ENCODE results near the gene FAT4.

Gene FAT4

DNA sequence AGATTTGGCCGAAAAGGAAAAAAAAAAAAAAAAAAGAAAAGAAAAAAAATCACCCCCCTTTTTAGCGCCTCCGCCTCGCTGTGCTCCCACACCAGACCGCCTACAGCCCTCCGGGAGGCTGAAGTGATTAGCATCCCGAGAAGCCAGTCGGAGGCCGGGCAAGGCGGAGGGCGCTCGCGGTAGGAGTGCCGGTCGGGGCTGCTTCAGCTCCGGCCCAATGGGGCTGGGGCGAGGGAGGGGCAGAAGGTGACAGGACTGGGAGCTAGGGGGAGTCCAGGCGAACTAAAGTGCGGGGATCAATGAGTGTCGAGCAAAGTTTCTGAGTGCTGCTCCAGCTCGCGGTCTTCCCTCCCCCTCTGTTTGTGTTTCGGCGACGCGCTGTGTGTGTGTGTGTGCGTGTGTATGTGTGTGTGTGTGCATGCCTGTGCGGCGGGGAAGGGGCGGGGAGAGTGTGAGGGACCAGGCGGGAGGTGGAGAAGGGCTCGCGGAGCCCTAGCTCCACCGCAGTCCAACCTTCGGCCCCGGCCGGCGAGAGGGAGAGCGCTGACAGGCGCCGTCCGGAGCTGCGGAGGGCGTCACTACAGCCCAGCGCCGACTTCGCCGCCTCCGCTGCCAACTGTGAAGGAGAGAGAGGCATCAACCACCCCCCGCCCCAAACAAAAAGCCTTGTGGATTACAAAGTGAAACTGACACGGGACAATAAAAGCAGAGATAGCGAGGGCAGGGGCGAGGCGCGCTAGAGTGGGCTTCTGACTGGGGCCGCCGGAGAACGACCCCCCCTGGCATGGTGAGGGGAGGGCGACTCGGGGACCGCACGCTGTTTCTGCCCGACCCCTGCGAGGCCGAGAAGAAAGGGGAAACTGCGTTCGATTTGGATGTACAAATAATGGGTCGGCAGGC is at the start of gene FAT4:
Gene FAT4 (plus strand): TSS at position 280 of the 900 bp plus-strand sequence. CDS start 1,457 bp downstream, outside the sequence.
- peak; percentile 92 for DNase-seq (ENCODE audit: low spot score)

DNA sequence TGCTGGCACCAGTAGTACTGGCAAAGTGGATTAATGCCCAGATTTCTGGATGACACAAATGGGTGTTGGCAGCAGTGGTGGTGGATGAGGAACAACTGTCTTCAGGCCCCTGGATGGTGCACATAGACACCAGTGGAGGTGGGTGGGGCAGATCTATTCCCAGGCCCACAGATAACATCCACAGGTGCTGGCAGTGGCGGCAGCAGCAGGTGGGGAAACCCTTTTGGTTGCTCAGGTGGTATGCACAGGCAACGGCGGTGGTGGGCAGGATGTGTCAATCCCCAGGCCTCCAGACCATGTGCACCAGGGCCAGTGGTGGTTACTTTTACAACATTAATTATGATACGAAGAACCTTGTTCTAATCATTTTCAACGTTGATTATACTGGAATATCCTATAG is 48.9 kb upstream of the FAT4 start:
- DNase-seq (ENCODE audit: low spot score): no peak

GRCh38 chr4:125266901-125267604 is 47.7 kb upstream of the FAT4 start:
- DNase-seq (ENCODE audit: low spot score): no peak

GRCh38 chr4:125267630-125268029 is 47.1 kb upstream of the FAT4 start:
- DNase-seq (ENCODE audit: low spot score): no peak

- no peak for DNase-seq (ENCODE audit: low spot score)
Measured at GRCh38 chr4:125268068-125268755, 46.5 kb upstream of the FAT4 start.

DNA sequence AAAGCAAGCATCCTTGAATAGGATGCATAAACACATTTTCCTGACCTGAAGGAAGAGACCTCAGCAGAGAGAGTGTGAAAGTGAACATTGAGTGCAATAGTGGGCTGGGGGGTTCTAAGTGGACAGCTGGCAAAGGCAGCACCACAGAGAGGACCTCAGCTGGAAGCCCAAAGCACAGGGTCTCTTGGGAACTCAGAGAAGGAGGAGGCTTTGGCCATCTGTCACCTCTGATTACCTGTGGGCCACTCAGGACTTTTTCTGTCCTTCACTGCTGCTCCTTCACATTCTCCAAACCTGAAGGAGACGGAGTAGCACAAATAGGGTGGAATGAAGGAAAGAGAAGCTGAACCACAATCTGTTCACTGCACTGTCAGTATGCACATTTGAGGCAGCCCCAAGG is 37.9 kb upstream of the FAT4 start:
- no peak for DNase-seq (ENCODE audit: low spot score)

DNA sequence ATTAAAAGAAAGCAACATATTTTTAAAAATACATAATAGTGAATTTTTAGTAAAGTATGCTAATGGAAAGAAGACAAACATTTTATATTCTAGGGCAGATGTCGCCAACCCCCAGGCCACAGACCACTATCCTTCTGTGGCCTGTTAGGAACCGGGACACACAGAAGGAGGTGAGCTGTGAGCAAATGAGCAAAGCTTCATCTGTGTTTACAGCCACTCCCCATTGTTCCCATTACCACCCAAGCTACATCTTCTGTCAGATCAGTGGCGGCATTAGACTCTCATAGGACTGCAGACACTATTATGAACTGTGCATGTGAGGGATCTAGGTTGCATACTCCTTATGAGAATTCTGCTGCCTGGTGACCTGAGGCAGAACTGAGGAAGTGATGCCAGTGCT is 37.0 kb upstream of the FAT4 start:
- no peak for DNase-seq (ENCODE audit: low spot score)

- no peak for DNase-seq (ENCODE audit: low spot score)
Measured at GRCh38 chr4:125280892-125281403, 33.8 kb upstream of the FAT4 start.

DNA sequence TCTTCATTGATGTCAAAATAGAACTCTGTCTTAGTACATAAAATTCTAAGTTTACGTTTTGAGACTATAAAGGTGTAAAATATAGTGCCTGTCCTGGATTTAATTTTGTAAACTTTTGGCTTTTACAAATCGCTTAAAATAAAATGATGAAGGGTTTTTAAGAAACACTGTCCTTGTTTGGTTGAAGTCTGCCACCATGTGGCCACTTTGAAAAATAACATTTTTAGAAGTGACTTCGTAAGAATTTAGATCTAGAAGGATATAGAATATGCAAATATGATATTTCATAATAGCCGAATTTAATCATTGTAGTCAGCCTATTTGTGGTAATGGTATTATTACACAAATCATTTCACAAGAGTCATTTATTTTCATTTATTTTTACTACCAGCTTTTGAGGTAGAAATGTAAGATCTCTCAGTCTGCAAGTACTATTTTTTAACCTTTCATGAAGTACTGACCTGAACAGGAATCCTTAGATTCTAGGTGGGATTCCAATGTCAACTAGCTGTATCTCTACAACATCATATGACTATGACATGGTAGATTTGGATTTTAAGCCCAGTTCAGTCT is 31.0 kb upstream of the FAT4 start:
- DNase-seq (ENCODE audit: low spot score): peak; percentile 52

DNA sequence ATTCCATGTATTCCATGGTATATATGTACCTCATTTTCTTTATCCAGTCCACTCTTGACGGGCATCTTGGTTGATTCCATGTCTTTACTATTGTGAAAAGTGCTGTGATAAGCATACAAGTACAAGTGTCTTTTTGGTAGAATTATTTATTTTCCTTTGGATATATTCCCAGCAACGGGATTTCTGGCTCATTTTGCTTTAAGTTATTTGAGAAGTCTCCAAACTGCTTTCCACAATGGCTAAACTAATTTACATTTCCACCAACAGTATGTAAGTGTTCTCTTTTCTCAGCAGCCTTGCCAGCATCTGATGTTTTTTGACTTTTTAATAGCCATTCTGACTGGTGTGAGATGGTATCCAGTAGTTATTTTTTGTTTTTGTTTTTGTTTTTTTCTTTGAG is 17.6 kb upstream of the FAT4 start:
- no peak for DNase-seq (ENCODE audit: low spot score)

DNA sequence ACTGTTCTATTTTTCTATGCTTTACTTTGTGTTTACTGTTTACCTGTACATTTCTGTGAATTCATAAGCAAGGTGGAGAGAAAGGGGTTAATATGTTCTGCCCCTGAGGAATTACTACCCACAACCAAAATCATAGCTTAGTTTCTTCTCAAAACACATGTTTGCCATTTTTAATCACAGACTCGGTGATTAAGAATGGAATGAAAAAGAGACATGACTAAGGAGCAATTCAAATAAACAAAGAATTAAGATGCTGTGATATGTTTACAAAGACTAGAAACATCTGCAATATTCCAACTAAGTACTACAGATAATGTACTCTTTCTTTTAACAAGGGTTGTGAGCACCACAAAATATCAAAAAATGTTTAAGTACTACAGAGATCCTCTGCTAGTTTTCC is 11.7 kb upstream of the FAT4 start:
- no peak for DNase-seq (ENCODE audit: low spot score)

GRCh38 chr4:125303821-125304220 is 10.9 kb upstream of the FAT4 start:
- no peak for DNase-seq (ENCODE audit: low spot score)

DNA sequence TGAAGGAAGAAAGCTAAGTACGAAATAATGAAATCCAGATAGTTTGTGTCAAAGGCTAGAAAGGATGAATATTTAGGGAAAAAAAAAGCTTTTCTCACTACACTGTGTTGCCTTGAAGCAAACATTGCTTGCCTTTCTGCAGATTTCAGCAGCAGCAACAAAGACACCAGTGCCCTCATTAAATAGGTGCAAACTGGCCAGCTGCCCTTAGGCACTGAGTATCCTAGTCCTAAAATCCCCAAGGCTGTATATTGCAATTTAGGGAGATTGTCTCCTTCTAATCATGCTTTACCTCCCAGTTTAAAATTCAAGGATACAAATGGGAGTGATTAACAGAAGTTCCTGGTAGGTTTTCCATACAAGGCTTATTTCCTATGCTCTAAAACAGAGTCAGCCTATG is 8.6 kb upstream of the FAT4 start:
- DNase-seq (ENCODE audit: low spot score): no peak

GRCh38 chr4:125306533-125306932 is 8.2 kb upstream of the FAT4 start:
- DNase-seq (ENCODE audit: low spot score): no peak

DNA sequence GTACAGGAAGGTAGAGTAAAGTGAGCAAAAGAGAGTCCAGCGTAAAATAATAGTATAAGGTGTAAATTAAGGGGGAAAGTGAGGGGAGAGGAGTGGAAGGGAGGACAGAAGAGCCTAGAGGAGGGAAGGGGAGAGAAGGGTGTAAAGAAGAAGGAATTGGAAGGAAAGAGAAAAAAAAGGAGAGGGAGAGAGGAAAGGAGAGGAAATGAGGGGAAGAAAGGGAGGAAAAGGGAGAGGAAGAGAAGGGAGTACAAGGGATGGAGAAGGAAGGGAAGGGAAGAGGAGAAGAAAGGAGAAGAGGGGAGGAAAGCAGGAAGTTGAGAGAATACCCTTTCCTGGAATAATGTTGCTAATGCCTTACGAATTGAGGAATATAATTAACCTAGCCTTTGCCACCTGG is 3.3 kb upstream of the FAT4 start:
- DNase-seq (ENCODE audit: low spot score): no peak

DNA sequence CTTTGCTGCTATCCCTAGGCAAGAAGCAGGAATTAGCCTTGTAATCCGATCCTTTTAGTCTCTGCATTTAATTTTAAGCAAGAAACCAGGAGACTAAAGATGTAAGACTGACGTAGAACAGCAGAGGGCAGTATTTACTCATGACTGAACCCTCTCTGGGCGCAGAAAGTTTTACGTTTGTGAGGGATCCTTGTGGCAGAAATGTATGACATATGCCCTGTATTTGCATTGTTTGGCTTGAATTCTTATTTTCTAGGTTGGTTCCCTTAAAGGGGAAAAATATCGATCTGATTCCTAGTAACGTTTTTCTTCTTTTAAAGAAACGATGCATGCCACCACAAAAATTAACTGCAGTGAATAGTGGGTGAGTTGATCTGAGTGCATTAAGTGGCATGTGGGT is 1.3 kb upstream of the FAT4 start:
- peak; percentile 87 for DNase-seq (ENCODE audit: low spot score)

GRCh38 chr4:125313989-125314667 is 627 bp upstream of the FAT4 start:
- peak; percentile 7 for DNase-seq (ENCODE audit: low spot score)

DNA sequence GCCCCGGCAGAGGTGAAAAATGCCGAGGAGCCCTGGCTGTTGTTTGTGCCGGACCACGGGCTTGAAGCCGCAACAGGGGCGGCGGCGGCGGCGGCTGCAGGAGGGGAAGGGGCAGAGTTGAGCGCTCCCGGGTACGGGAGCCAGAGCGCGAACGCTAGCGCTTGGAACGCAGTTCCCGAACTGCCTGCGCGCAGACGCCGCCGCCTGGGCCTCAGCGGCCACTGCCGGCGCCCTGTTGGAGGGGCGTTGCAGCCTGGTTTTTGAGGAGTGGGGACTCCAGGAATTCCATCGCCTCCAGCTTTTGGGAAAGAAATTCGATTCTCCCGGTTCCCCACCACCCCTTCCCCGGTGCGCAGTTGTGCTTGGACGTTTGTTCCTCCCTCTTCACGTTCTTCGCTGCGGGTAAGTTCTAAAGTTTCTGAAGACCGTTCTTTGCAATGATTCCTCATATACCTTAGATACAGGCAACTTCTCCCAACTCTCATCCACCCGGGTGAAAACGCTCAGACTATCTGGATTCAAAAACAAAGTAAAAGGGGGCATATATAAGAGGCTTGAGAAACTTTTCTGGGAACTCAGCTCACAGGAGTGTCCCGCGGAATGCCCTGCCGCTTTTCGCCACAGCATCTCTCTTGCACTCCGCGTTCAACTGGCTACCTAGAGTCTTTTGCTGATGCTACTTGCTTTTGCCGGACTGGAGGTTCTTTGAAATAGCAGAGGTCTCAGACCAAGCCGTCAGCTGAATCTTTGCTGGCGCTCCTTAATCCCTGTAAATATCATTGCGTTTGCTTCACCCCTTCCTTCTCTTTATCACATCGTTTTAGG is 1.0 kb downstream of the FAT4 start:
- peak; percentile 64 for DNase-seq (ENCODE audit: low spot score)

DNA sequence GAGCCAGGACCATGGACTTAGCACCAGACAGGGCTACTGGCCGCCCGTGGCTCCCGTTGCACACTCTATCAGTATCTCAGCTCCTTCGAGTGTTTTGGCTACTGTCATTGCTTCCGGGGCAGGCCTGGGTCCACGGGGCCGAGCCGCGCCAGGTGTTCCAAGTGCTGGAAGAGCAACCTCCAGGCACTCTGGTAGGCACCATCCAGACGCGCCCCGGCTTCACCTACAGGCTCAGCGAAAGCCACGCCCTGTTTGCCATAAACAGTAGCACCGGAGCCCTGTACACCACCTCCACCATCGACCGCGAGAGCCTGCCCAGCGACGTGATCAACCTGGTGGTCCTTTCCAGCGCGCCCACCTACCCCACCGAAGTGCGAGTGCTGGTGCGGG is 1.6 kb downstream of the FAT4 start:
- DNase-seq (ENCODE audit: low spot score): no peak

DNA sequence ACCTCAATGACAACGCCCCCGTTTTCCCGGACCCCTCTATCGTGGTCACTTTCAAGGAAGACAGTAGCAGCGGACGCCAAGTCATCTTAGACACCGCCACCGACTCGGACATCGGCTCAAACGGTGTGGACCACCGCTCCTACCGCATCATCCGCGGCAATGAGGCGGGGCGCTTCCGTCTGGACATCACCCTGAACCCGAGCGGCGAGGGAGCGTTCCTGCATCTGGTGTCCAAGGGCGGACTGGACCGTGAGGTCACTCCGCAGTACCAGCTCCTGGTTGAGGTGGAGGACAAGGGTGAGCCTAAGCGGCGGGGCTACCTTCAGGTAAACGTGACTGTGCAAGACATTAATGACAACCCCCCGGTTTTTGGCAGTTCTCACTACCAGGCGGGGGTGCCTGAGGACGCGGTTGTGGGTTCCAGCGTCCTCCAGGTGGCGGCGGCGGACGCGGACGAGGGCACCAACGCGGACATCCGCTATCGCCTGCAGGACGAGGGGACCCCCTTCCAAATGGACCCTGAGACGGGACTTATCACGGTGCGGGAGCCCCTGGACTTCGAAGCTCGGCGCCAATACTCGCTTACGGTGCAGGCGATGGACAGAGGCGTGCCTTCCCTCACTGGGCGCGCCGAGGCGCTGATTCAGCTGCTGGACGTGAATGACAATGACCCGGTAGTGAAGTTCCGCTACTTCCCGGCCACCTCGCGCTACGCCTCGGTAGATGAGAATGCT is 2.2 kb downstream of the FAT4 start:
- DNase-seq (ENCODE audit: low spot score): peak; percentile 38

Data from kidney capillary endothelial cell (primary cell).